Umbilical cord (tissue), 2 donors: ENCODE measurements around the gene IKZF4. TPM values are rescaled to one million over a fixed set of nuclear protein-coding genes. Genes with fewer than 3 reads are reported as not detected.
"Not testable (repeated sequence)": the region's sequence is repeated elsewhere in the genome, so short reads cannot be mapped to it uniquely, and the experiment has no call there.

Source experiments
- DNase-seq: peaks from one replicate; pipeline ENCODE4 v3.0.0-alpha.2; 2015; ENCODE audit warnings: low spot score
- total RNA-seq: library from RNA; depleted of rRNA; stranded (reverse); fragments of >200 nt; gene quantifications from one replicate; pipeline ENCODE4 v1.2.3, GENCODE V29; 2014; ENCODE audit warnings: low replicate concordance; ENCODE audit not compliant: insufficient read depth

IKZF4 gene
- total RNA-seq, 1 donor from 2014 or later: 4.3 TPM

DNA sequence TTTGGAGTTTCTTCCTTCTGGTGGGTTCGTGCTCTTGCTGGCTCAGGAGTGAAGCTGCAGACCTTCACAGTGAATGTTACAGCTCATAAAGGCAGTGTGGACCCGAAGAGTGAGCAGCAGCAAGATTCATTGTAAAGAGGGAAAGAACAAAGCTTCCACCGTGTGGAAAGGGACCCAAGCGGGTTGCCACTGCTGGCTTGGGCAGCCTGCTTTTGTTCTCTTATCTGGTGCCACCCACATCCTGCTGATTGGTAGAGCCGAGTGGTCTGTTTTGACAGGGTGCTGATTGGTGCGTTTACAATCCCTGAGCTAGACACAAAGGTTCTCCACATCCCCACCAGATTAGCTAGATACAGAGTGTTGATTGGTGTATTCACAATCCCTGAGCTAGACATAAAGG lies 21.3 kb upstream of the IKZF4 start:
- DNase-seq: not testable (repeated sequence)

DNA sequence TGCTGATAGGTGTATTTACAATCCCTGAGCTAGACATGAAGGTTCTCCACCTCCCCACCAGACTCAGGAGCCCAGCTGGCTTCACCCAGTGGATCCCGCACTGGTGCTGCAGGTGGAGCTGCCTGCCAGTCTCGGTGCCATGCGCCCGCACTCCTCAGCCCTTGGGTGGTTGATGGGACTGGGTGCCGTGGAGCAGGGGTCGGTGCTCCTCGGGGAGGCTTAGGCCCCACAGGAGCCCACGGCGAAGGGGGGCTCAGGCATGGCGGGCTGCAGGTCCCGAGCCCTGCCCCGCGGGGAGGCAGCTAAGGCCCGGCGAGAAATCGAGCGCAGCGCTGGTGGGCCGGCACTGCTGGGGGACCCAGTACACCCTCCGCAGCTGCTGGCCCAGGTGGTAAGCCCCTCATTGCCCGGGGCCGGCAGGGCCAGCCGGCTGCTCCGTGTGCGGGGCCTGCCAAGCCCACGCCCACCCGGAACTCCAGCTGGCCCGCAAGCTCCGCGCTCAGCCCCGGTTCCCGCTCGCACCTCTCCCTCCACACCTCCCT lies 20.8 kb upstream of the IKZF4 start:
- DNase-seq: not testable (repeated sequence)

DNA sequence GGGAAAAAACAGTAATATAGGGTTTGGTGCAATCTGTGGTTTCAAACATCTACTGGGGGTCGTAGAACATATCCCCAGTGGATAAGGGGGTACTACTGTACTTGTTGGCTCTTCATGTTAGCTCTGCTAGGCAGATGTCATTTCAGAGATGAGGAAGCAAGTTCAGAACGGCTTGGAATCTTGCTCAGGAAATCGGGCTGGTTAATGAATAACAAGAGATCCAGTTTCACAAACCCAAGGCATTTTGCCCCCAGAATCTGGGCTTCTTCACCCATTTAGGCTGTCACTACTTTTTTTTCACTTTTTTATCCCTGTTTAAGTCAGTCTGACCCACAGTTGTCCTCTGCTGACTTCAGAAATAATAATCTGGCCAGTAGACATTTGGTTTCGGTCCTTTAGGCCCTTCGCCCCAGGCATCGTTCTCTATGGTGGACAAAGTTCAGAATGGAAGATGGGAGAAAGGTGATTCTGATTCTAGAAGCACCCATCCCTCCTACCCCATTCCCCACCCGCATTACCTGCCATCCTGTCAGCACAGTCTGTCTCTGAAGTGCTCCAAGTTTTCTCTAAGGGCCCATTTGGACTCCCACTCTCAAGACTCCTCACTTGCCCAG lies 19.2 kb upstream of the IKZF4 start:
- DNase-seq: no peak

DNA sequence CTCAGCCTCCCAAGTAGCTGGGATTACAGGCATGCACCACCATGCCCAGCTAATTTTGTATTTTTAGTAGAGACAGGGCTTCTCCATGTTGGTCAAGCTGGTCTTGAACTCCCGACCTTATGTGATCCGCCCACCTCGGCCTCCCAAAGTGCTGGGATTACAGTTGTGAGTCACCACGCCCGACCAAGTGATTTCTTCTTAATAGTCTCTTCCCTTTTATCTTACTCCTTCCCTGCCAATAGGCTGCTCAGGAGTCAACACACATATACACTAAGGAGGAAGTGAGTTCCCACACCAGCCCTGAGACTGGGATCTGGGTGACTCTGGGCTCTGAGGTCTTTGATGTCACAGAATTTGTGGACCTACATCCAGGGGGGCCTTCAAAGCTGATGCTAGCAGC lies 17.5 kb upstream of the IKZF4 start:
- DNase-seq: not testable (repeated sequence)

DNA sequence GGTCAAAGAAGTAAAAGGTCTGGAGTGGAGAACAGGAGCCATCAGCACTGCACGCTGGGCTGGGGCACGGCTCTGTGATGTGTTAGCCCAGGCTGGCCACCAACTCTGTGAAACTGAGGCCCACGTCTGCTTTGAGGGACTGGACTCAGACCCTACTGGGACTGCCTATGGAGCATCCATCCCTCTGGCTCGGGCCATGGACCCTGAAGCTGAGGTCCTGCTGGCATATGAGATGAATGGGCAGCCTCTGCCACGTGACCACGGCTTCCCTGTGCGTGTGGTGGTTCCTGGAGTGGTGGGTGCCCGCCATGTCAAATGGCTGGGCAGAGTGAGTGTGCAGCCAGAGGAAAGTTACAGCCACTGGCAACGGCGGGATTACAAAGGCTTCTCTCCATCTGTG lies 16.6 kb upstream of the IKZF4 start:
- no peak for DNase-seq

DNA sequence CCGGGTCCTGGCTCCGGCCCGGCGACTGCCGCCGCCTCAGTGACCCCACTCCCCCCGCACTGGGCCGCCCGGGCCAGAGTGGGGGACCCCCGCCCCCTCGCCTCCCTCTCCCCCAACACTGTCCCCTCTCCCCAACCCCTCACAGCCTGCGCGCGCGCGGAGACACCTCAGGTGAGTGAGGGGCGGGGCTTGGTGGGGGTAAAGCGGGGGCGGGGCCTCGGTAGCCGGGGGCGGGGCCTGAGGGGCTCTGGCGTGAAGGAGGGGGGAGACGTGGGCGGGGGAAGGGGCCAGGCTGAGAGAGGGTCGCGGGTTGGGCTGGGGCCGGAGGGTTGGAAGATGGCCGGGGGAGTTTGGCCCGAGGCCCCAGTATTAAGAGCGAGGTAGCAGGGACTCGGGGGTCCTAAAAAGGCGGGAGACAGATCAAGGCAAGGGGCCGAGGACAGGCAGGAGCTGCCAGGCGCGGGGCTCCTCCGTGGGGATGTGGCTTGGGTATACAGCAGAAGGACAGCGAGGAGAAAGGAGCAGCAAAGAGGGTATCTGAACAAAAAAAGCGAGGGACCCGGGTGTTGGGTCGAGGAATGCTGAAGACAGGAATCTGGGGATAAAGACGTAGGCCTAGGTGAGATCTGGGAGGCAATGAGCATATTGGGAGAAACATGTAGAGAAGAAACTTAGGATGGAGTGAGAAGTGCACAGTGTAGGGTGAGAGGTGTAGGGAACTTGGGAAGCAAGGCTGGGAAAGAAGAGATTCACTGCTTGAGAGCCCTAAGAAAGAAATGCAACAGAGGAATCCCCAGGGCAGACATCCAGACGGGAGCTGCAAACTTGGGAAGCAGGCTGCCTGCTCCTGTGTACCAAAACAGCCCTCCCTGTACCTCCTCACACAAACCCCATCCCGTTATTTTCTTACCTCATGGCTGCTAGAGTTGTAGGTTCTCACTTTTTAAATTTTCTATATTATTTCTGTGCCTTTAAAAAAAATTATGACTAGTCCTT lies 13.0 kb upstream of the IKZF4 start:
- DNase-seq: peak; percentile 59

DNA sequence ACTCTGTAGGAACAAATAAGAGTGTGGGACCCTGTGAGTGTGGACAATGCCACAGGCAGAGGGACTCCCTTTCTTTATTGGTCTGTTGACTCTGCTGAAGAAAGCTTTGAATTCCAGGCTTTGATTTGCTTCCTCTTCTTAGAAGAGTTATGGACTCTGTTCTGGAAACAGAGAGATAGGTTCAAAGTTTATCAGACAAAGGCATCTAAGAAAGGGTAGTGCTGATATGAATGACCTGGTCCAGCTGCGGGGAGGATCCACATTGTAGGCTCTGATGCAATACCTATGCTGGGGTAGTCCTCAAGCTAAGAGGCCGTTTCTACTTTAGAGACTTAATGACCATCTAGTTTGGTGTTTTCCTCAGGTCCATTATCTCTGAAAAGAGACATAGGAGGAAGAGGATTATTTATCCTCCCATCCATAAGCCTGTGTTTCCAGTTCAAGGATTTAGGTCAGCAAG lies 10.7 kb upstream of the IKZF4 start:
- DNase-seq: no peak

DNA sequence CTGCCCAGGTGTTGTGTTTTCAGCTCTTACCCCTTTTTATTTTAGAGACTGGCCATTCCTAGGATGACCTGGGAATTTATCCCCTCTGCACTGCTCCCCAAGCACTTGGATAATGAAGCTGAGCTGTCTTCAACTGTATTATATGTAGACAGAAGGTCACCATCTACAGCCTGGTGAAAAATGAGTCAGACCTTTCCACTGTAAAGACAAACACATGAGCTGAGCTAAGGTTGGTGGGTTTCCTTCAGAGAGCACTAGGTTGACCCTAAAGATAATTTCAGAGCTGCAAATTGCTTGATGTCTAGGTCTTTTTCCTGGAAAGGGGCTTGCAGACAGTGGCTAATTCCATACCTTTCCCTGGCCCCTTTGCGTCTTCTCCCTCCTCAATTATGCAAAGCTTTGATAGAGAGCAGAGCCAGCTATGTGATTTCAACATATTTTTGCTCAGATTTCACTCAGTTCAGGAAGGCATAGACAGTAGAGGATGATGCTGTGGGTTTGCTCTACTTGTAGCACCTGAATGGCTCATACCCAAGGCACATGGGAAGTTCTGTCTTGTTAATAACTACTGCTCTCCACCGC lies 9.2 kb upstream of the IKZF4 start:
- peak; percentile 61 for DNase-seq

DNA sequence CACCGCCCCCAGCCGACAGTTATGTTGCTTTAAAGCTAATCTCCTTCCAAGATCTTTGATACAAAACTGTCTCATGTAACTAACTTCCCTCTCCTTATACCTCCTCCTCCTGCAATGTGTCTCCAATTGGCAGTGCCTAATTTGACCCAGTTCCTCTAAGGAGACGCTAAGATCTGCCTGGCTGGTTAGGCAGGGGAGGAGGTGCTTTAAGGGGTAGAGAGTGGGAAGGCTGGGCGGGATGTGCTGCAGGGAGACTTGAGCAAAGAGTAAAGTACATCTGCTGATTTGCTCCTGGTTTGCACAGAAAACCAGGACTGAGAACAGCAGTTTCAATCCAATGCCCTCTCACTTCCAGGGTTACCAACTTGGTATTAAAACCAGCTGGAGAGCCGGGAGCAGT lies 7.4 kb upstream of the IKZF4 start:
- DNase-seq: peak; percentile 44

DNA sequence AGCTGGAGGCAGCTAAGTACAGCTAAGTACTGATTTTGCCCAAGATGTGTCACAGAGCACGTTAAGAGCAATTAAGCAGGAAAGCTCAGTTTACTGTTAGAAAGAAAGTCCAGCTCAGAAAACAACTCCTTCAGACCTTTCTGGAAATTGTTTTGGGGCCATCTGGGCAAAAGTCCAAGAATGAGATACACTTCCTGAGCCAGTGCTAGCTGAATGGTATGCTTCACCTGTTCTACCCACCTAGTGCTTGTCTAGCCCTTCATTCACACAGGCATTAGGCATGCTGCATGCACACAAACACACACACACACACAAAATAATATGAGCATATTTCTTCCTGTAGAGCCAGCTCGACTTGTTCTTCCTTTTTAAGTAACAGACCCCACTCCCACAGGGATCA lies 6.6 kb upstream of the IKZF4 start:
- peak; percentile 45 for DNase-seq

DNA sequence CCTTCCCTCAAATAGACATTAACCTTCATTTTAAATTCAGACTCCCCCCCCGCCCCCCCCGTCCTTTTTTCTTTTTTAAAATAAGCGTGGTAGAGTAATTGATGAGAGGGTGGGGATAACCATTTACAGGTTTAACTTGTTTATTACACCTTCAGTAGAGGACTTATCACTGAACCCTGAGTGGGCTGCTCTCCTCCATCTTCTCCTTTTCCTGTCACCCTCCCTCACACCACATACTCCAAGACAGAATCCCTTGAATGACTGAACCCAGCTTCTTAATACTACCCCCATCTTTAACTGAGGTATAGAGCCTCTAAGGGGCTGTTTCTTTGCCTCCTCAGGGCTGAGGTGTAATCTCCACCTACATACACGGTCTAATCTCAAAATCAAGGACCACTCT lies 3.7 kb upstream of the IKZF4 start:
- DNase-seq: no peak

DNA sequence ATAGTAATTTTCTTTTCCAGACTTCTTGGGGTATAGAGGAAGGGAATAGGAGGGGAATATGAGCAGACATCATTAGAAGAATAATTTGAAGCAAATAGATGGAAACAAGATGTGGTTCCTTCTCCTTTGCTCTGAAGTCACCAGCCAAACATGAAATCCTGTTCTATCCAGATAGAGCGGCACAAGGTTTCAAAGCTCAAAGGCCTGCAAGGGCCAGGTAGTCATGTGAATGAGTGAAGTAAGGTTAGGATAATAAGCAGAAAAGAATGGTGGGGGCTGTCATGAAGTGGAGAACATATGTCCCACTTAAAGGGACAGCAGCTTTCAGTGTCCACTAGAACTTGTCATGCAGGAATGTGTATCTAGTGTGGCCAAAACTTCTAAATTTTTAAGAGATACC lies 2.5 kb upstream of the IKZF4 start:
- DNase-seq: no peak

DNA sequence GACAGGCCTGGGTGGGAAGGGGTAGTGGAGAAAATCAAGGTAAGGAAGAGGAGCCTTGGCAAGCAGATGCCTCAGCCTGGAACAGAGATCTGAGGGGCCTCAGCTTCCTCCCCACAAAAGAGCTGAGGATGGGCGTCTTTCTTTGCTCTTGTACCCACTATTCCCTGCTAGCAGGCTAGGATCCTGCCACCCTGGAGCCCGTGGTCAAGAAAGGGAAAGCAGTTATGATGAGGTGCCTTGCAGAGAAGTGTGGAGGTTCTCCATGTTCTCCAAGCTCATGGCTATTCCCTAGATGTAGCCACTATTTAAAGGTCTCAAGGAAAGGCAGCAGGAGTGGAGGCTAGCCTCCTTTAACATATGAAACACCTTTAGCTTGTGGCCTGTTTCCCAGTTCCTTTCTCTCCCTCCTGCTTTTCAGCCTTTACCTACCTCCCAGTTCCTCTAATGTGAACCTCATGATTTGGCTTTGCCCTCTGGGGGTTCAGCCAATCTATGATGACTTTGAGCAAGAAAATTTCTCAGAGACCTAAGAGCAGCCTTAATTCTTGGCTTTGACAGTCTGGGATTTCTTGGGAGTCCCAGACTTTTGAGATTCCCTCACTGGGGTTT lies 1.1 kb downstream of the IKZF4 start:
- peak; percentile 30 for DNase-seq

DNA sequence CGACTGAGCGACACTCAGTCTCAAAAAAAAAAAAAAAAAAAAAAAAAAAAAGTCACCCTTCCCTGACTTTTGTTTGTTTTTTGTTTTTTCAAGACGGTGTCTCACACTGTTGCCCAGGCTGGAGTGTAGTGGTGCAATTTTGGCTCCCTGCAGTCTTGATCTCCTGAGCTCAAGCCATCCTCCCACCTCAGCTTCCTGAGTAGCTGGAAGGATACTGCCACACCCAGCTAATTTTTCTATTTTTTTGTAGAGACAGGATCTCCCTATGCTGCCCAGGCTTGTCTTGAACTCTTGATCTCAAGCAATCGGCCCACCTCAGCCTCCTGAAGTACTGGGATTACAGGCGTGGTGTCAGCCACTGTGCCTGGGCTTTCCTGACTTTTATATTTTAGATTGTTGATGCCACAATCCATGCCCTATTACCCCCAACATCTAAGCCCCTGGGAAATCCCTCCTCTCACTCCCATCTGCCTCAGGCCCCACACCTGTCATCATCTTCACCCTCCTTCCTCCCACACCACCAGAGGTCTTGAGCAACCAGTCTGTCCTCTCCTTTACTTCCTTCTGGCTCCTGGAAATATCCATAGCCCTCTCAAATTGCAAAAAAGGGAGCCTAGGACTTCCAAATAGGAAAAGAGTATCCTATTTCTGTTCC lies 7.8 kb downstream of the IKZF4 start:
- no peak for DNase-seq

DNA sequence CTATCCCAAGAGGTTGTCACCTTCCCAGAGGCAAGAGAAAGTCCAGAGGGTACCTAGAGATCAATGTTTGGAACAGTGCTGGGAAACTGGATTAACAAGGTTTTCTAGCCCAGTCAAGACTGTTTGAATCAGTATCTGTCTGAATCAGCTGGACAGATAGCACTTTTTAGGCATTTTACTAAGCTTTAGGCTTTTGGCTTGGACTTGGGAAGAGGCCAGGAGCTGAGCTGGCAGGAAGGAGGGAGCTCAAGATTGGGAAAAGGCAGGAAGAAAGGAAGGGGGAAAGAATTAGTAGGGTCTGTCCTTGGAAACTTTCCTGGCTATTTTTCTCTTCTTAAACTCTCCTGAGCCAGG lies 8.3 kb downstream of the IKZF4 start:
- peak; percentile 93 for DNase-seq

DNA sequence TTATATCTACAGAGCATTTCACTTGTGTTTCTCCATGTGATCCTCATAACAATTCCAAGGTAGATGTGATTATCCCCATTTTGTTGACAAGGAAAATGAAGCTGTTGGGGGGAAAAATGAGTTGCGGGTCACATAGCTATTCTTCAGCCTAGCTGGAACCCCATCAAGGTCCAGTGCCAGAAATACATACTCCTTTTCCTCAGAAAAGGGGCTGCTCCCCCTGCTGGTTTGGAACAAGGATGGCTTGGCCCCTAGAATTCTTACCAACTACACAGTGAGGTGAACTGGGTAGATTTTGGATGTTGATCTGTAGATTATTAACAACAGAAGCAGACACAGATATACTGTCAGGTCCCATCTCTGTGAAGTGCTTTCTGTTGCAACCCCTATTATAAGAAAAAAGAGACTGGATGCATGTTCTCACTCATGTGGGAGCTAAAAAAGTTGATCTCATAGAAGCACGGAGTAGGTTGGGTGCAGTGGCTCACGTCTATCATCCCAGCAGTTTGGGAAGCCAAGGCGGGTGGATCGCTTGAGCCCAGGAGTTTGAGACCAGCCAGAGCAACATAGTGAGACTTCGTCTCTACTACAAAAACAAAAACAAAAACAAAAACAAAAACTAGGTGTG lies 8.9 kb downstream of the IKZF4 start:
- peak; percentile 73 for DNase-seq

DNA sequence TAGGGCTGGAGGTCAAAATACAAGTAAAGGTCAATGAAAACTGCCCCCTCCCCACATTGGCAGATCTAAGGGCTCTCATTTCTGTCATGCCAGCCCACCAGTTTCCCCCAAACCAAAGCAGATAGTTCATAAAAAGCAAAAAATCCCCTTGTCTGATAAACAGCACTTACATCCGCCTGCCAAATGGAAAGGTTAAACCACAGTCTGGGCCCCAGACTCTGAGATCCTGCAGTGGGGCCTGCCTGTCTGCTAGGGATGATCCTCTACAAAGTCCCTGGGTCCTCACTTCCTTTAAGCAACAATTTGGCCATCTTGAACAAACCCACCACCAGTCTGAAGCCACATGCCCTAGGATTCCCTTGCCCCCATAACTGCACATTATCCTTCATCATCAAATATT lies 11.1 kb downstream of the IKZF4 start:
- no peak for DNase-seq

DNA sequence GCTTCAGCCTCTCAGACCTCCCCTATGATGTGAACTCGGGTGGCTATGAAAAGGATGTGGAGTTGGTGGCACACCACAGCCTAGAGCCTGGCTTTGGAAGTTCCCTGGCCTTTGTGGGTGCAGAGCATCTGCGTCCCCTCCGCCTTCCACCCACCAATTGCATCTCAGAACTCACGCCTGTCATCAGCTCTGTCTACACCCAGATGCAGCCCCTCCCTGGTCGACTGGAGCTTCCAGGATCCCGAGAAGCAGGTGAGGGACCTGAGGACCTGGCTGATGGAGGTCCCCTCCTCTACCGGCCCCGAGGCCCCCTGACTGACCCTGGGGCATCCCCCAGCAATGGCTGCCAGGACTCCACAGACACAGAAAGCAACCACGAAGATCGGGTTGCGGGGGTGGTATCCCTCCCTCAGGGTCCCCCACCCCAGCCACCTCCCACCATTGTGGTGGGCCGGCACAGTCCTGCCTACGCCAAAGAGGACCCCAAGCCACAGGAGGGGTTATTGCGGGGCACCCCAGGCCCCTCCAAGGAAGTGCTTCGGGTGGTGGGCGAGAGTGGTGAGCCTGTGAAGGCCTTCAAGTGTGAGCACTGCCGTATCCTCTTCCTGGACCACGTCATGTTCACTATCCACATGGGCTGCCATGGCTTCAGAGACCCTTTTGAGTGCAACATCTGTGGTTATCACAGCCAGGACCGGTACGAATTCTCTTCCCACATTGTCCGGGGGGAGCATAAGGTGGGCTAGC lies 13.9 kb downstream of the IKZF4 start:
- no peak for DNase-seq

DNA sequence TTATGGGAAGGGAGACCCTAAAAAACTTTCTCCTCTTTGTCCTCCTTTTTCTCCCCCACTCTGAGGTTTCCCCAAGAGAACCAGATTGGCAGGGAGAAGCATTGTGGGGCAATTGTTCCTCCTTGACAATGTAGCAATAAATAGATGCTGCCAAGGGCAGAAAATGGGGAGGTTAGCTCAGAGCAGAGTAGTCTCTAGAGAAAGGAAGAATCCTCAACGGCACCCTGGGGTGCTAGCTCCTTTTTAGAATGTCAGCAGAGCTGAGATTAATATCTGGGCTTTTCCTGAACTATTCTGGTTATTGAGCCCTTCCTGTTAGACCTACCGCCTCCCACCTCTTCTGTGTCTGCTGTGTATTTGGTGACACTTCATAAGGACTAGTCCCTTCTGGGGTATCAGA lies 16.3 kb downstream of the IKZF4 start:
- no peak for DNase-seq

DNA sequence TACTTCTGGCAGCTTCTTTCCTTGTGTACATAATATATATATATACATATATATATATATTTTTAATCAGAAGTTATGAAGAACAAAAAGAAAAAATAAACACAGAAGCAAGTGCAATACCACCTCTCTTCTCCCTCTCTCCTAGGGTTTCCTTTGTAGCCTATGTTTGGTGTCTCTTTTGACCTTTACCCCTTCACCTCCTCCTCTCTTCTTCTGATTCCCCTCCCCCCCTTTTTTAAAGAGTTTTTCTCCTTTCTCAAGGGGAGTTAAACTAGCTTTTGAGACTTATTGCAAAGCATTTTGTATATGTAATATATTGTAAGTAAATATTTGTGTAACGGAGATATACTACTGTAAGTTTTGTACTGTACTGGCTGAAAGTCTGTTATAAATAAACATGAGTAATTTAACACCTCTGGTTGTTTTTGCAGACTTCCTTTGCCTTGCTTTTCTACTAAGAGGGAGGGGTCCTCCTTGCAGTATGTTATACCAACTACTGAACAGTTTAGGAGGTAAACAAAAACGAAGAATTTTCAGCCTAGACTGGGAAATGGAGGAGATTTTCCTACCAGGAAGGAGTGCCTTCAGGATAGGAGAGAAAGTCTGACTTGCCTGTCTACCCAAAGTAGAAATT lies 17.3 kb downstream of the IKZF4 start:
- no peak for DNase-seq
